GM18505 (cell line): ENCODE results near the gene KCNH8.
"Not testable (repeated sequence)": the region's sequence is repeated elsewhere in the genome, so short reads cannot be mapped to it uniquely, and the experiment has no call there.

Experiments
- ATAC-seq: cut with Tn5 transposase; IDR thresholded peaks from one replicate; pipeline ENCODE4 v1.9.1; 2021; ENCODE audit not compliant: unreplicated experiment
- POLR2A ChIP-seq: IDR thresholded peaks from 4 replicates; pipeline ENCODE4 v1.6.1; 2011; ENCODE audit warnings: borderline replicate concordance; ENCODE audit not compliant: insufficient read depth, insufficient read length; ENCODE audit errors: extremely low read depth

The KCNH8 gene

DNA sequence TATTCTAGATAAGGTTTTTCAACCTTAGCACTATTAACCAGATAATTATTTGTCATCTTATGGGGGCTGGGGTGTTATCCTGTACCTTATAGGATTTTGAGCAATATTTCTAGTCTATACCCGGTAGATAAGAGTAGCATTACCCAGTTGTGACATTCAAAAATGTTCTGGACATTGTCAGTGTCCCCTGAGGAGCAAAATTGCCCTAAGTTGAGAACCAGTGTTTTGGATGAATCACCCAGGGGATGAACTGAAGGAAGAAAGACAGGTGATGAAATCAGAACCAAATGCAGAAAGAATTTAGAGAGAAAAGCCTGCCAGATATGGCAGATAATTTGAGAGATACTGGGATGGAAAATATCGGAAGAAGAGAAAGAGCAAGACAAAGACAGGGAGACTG, 58.2 kb downstream of the KCNH8 start:
- ATAC-seq: no peak
- TF ChIP-seq POLR2A: no peak

DNA sequence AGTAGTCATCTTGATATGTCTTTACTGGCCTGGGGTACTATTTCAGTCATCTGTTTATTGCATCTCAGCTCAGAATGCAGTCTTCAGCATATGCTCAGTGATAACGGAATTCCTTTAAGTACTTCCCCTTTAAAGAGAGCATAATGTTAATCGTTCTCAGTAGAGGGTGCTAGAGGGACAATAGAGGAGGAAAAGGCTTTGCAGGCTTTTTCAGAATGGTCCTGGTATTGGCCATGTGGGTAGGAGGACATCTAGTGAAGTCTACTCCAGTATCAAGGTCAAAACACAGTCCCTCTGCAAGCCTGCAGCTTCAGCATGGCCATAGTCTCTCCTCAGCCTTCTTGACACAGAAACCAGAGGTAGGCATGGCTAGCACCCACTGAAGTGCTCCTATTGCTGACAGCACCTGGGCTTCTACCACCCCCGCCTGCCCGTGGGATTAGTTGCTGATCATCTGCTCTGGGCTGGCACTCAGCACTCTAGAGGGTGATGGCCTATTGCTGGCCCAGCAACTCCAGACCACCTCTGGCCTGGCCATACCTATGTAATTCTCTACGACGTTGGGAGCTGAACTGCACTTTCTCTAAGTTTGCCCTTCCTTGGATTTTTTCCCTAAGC, 65.4 kb downstream of the KCNH8 start:
- ATAC-seq: peak; percentile 58
- no peak for TF ChIP-seq POLR2A

DNA sequence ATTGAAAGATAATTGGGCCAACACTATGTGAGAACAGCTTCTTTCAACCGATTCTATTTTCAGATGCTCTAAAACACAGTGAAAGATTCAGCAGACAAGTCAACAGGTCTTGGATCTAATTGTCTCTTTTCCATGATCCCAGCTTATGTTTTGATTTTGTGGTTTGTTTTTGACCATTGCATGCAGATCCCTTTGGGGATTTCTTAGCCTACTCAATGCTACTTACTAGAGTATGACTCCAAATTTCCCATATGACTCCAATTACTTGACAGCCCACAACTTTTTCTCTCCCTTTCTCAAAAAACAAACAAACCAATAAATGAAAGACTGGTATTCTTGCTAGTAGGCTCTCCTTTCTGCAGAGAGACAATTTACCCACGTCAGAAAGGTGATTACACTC, 67.1 kb downstream of the KCNH8 start:
- no peak for ATAC-seq
- no peak for TF ChIP-seq POLR2A

DNA sequence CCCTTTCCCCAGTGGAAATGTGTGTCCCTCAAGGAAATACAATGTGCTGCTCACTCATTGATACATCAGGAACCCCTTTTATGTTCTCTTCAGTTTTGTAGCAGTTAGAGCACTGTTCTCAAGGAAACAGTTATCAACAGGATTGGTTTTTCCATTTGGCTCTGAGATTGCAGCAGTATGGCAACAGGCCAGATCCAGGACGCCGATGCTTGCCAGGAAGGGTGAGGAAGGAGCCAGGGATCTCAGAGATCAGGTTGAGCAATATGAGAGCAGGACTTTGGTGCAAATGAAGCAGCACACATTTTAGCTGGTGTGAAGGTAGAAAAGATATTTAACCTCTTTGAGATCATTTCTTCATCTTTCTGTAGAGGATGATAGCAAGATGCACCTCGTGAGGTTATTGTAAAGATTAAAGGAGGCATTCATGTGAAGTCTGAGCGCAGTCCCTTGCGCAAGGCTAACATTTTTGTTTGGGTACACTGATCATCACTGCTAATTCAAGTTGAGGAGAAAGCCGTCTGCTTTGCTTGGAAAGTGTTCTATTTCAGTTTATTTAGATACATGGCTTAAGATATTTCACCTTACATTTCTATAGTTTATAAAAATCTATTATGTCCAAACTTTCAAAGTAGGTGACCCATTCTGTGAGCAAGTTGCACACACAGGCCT, 68.5 kb downstream of the KCNH8 start:
- ATAC-seq: no peak
- TF ChIP-seq POLR2A: no peak

DNA sequence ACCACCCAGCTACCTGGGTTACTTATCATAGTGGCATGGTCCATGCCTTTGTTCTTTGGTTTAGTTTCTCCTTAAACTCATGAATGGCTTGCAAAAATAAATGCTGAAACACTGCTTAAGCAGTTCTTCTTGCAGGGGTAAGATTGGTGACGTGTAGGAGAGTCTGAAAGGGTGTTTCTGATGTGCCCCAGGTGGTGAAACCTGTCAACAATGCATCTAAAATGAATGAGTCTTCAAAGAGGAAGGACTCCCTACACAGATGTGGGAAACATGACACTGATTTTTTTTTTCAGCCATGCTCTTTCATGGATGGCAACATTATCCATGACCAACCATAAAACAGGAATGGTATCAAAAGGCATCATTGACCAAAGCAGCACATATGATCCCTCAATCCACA, 72.0 kb downstream of the KCNH8 start:
- ATAC-seq: no peak
- TF ChIP-seq POLR2A: no peak

DNA sequence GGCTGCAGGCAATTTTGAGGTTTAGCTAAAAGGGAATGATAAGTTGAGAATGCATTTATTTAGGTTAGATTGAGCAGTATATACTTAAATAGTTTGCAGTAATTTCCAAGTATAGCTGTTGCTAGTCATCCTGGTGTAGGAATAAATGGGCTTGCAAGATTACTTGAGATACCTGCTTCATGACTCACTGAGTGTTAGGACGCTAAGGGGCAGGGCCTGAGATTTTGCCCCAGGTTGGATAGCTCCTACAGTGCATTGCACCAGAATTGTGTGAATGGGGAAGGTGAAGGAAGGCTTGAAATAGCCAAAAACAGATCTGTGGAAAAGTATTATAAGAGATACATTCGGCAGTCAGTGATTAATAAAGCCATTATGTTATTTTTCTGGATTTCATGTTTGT, 72.8 kb downstream of the KCNH8 start:
- no peak for ATAC-seq
- TF ChIP-seq POLR2A: no peak

DNA sequence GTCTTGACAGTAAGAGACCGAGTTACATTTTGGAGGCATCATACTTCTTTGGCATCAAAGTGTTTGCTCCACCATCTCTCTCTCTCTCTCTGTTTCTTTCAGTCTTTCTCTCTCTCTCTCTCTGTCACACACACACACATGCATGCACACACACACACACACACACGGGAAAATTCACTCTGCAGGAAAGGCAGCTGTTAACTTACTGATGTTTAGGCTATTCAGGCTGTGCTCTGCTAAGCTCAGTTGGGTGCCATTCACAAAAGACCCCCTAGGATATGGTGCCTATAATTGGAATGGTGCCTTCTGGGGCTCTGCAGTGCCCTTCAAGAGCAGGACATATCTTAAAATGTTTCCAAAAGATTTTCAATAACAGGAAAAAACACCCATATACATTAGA, 78.2 kb downstream of the KCNH8 start:
- ATAC-seq: no peak
- TF ChIP-seq POLR2A: no peak

DNA sequence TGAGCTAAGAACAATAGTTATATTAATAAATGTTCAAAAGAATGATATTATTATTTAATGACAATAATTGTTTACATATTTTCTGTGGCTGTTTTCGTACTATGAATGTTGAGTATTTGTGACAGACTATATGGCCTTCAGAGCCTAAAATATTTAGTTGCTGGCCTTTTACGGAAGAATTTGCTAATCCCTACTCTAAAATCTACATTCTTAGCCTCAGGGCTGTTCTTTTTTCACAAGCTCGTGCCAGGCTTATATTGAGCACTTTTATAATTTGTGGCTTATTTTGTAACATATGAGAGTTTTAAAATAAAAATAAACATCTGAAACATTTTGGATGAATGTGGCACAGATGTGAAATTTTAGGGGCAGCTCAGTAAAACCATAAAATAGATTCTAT, 79.9 kb downstream of the KCNH8 start:
- TF ChIP-seq POLR2A: no peak
- ATAC-seq: no peak

DNA sequence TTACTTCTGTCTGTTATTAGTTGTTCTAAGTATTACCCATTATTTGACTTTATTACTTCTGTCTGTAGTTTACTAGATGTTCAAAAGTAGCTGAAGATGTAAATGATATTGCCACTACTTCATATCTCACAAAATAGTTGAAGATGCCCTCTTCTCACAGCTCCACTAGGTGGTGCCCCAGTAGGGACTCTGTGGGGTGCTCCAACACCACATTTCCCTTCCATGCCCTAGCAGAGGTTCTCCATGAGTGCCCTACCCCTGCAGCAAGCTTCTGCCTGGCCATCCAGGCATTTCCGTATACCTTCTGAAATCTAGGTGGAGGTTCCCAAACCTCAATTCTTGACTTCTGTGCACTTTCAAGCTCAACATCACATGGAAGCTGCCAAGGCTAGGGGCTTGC, 80.8 kb downstream of the KCNH8 start:
- no peak for TF ChIP-seq POLR2A
- ATAC-seq: no peak

DNA sequence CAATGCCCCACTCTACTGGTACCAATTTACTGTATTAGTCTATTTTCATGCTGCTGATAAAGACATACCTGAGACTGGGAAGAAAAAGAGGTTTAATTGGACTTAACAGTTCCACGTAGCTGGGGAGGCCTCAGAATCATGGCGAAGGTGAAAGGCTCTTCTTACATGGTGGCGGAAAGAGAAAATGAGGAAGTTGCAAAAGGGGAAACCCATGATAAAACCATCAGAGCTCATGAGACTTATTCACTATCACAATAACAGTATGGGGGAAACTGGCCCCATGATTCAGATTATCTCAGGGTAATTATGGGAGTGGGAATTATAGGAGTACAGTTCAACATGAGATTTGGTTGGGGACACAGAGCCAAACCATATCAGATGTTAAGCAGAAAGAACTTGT, 81.6 kb downstream of the KCNH8 start:
- peak; percentile 77 for ATAC-seq

DNA sequence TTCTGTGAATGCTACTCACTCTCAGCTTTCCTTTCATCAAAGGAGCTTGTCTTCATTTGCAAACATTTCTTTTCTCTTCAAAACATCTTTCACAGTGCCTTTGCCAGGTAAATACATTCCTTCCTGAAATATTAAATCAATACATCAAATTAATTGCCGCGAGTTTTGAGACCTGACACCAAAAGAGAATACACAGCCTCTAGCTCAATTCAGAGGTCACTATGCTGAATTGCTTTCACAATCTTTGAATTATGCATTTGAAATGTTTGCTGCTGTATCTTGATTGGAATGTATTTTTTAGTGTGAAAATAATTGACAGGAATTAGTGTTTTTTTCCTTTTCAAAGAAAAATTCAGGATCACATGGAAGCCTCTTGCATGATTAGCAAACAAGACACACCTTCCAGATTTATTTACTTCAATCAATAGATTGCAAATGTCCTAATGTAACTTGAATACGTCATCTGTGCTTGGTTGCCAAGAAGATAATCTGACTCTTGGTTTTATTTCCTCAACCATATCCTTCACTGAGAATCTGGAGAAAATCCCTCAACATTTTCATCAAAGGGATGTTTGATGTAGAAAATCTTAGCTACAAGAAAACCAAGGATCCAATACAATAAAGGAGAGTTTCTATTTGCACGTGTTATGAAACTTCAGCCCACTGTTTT, 83.6 kb downstream of the KCNH8 start:
- no peak for TF ChIP-seq POLR2A
- ATAC-seq: no peak

DNA sequence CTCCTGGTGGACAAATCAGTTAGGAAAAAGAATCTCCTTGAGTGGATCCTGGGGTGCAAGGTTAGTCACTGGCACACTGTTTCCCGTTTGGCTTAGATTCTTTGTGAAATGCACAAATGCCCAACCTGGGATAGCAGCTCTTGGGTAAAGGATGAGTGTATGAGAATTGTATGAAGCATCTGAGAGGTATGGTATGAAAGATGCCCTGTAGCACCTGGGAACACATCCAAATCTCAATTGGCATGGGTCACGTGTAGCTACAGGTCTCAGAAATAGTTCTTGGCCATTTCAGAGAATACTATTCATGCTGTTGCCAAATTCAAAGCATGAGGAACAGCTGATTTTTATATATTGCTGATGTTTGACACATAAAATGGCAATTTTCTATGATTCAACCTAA, 84.3 kb downstream of the KCNH8 start:
- TF ChIP-seq POLR2A: no peak
- no peak for ATAC-seq

DNA sequence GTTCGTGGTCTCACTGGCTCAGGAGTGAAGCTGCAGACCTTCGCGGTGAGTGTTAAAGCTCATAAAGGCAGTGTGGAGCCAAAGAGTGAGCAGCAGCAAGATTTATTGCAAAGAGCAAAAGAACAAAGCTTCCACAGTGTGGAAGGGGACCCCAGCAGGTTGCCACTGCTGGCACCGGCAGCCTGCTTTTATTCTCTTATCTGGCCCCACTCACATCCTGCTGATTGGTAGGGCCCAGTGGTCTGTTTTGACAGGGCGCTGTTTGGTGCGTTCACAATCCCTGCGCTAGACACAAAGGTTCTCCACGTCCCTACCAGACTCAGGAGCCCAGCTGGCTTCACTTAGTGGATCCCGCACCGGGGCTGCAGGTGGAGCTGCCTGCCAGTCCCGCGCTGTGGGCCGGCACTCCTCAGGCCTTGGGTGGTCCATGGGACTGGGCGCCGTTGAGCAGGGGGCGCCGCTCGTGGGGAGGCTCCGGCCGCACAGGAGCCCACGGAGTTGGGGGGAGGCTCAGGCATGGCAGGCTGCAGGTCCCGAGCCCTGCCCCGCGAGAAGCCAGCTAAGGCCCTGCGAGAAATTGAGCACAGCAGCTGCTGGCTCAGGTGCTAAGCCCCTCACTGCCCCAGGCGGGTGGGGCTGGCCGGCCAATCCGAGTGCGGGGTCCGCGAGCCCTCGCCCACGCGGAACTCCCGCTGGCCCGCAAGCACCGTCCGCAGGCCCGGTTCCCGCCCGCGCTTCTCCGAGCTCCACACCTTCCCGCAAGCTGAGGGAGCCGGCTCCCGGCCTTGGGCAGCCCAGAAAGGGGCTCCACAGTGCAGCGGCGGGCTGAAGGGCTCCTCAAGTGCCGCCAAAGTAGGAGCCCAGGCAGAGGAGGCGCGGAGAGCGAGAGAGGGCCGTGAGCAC, 85.8 kb downstream of the KCNH8 start:
- ATAC-seq: not testable (repeated sequence)
